COLO829 (cell line): ENCODE data around the gene ZNF469.

Source experiments
- DNase-seq: peaks from one replicate; pipeline ENCODE4 v3.0.0; 2012; ENCODE audit warnings: low spot score

ZNF469 gene

GRCh38 chr16:88428616-88429386 lies 46.0 kb downstream of the ZNF469 start:
- DNase-seq, result no peak

DNA sequence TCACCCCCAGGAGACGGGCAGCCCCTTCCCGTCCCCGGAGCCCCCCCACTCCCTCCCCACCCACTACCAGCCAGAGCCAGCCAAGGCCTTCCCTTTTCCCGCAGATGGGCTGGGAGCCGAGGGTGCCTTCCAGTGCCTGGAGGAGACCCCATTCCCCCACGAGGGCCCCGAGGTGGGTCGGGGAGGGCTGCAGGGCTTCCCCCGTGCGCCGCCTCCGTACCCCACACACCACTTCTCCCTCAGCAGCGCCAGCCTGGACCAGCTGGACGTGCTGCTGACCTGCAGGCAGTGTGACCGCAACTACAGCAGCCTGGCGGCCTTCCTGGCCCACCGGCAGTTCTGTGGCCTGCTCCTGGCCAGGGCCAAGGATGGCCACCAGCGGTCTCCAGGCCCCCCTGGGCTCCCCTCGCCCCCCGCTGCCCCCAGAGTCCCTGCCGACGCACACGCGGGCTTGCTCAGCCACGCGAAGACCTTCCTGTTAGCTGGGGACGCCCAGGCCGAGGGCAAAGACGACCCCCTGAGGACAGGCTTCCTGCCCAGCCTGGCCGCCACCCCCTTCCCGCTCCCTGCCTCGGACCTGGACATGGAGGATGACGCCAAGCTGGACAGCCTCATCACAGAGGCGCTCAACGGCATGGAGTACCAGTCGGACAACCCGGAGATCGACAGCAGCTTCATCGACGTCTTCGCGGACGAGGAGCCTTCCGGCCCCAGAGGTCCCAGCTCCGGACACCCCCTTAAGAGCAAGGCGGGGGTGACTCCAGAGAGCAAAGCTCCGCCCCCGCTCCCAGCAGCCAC lies 46.8 kb downstream of the ZNF469 start:
- DNase-seq, result no peak

GRCh38 chr16:88430185-88430523 lies 47.4 kb downstream of the ZNF469 start:
- DNase-seq, result no peak

DNA sequence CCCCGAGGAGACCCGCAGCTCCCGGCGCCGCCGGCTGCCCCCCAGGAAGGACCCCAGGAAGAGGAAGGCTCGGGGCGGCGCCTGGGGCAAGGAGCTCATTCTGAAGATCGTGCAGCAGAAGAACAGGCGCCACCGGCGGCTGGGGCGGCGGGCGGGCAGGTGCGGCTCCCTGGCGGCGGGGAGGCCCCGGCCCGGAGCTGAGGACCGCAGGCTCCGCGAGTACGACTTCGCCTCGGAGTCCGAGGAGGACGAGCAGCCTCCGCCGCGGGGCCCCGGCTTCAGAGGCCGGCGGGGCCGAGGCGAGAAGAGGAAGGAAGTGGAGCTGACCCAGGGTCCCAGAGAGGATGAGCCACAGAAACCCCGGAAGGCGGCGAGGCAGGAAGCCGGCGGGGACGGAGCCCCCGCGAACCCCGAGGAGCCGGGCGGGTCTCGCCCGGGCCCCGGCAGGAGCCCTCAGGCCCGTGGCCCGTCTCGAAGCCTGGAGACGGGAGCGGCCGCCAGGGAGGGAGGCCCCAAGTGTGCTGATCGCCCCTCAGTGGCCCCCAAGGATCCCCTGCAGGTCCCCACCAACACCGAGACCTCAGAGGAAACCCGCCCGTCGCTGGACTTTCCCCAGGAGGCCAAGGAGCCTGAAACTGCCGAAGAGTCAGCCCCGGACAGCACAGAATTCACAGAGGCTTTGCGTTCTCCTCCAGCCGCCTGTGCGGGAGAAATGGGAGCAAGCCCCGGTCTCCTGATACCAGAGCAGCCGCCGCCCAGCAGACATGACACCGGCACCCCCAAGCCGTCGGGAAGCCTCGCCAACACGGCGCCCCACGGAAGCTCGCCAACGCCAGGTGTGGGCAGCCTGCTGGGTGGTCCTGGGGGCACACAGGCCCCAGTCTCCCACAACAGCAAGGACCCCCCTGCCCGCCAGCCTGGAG lies 48.0 kb downstream of the ZNF469 start:
- DNase-seq, result no peak

DNA sequence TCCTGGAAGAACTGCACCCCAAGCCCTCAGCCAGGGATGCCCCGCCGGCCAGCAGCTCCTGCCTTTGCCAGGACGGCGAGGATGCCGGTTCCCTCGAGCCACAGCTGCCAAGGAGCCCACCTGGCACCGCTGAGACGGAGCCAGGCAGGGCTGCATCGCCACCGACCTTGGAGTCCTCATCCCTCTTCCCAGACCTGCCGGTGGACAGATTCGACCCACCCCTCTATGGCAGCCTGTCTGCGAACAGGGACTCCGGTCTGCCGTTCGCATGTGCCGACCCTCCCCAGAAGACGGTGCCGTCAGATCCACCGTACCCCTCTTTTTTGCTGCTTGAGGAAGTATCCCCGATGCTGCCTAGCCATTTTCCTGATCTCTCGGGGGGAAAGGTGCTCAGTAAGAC lies 48.9 kb downstream of the ZNF469 start:
- DNase-seq, result no peak

DNA sequence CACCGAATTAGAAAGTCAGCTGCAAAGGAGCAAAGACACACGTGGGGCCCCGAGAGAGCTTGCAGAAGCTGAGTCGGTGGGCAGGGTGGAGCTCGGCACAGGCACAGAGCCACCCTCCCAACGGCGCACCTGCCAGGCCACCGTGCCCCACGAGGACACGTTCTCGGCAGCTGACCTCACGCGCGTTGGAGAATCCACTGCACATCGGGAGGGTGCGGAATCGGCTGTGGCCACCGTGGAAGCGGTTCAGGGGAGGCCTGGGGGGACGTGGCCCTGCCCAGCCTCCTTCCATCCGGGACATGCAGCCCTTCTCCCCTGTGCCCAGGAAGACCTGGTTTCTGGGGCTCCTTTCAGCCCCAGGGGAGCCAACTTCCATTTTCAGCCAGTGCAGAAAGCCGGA lies 49.4 kb downstream of the ZNF469 start:
- DNase-seq, result no peak
